H1 (cell line): ENCODE results near the gene SLN.

Source experiments
- CBX5 ChIP-seq: fragments of 300-800, 300-1000 bp; sonication (generic); IDR thresholded peaks from 2 replicates; pipeline ENCODE4 v1.7.1; 2016; ENCODE audit warnings: antibody characterized with exemption, low read length, low read depth
- CTCF ChIP-seq, 3 experiments: IDR thresholded peaks; 1 replicate in 2 of 3; 2 replicates in 1 of 3; pipeline versions ENCODE4 v1.5.1 to v1.6.1; 2011; ENCODE audit warnings: low read length in 3 of 3, mild to moderate bottlenecking in 3 of 3, inconsistent platforms in 2 of 3, low read depth in 1 of 3, moderate library complexity in 1 of 3; ENCODE audit not compliant: insufficient read depth in 1 of 3; ENCODE audit errors: control extremely low read depth in 1 of 3
- EZH2 ChIP-seq: fragments of 200-600 bp; sonication (generic); IDR thresholded peaks from 2 replicates; pipeline ENCODE4 v1.7.1; 2012; ENCODE audit warnings: low read depth, mild to moderate bottlenecking, moderate library complexity, low read length, inconsistent platforms; ENCODE audit not compliant: severe bottlenecking
- GABPA ChIP-seq: IDR thresholded peaks from 2 replicates; pipeline ENCODE4 v1.6.1; 2011; ENCODE audit warnings: mild to moderate bottlenecking, low read length, moderate library complexity, borderline replicate concordance; ENCODE audit not compliant: insufficient read depth
- MAFK ChIP-seq: IDR thresholded peaks from 2 replicates; pipeline ENCODE4 v1.6.1; 2012; ENCODE audit warnings: low read depth, mild to moderate bottlenecking, improper control_type of control experiment, low read length
- POLR2A ChIP-seq, 2 experiments: IDR thresholded peaks; 1 replicate in 1 of 2; 2 replicates in 1 of 2; pipeline ENCODE4 v1.6.1; 2011; ENCODE audit warnings: low read depth in 2 of 2, low read length in 2 of 2, mild to moderate bottlenecking in 2 of 2; ENCODE audit errors: control extremely low read depth in 1 of 2
- SRF ChIP-seq: IDR thresholded peaks from 2 replicates; pipeline ENCODE4 v1.6.1; 2011; ENCODE audit warnings: mild to moderate bottlenecking, low read depth, low read length, moderate library complexity
- YY1 ChIP-seq: IDR thresholded peaks from 2 replicates; pipeline ENCODE4 v1.6.1; 2011; ENCODE audit warnings: low read depth, mild to moderate bottlenecking, low read length

GRCh38 chr11:107713009-107713408 is 1.2 kb upstream of the SLN start:
- no peak for TF ChIP-seq CTCF (IDR thresholded peaks at IDR 0.05; ENCODE audit: control extremely low read depth in 1 of 3, insufficient read depth in 1 of 3, low read depth in 1 of 3, low read length in 3 of 3)
- no peak for TF ChIP-seq YY1
- TF ChIP-seq MAFK = no peak
- TF ChIP-seq POLR2A (IDR thresholded peaks at IDR 0.05; ENCODE audit: control extremely low read depth in 1 of 2, low read depth in 2 of 2, low read length in 2 of 2) = no peak
- no peak for TF ChIP-seq EZH2
- no peak for TF ChIP-seq GABPA
- no peak for TF ChIP-seq SRF
- TF ChIP-seq CBX5 = no peak
